Measurements from ENCODE around the gene TGFB1I1. TPM values are rescaled to one million over a fixed set of nuclear protein-coding genes. Genes with fewer than 3 reads are reported as not detected.
"Not testable (repeated sequence)": the region's sequence is repeated elsewhere in the genome, so short reads cannot be mapped to it uniquely, and the experiment has no call there.

TGFB1I1 gene
- total RNA-seq, 1 donor from 2014 or later: 2.6 TPM

DNA sequence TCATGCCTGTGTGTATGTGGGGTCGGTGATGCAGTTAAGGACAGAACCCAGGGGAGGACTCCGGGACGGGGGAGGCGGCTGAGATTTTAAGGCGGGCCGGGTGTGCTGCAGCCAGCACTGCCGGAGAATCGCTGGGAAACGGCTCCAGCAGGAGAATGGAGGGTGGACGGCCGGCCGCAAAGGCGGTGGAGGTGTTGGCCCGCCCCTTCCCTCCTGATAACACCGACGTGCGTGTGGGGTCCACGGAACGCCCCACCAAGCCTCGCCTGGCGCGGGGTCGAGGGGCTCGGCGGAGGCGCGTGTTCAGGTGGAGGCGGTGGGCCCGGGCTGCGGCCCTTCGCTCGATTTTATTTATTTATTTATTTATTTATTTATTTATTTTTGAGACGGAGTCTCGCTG lies 30.0 kb upstream of the TGFB1I1 start:
- intact Hi-C loops (cut with micrococcal nuclease): loop anchor here (2.0 to 5.0 kb wide), 3 partner anchors 17 to 370 kb away; partner anchors contain the start of genes ARMC5, ZNF646 and ZNF668
- Mint-ChIP-seq H3K4me1 (peaks cover 22% of the 10 kb centered on the region), H3K4me3 (peak overlapping the region; percentile 68), H3K27ac (no peak overlapping the region), H3K36me3 (ENCODE audit: low read depth) (no peaks in the 10 kb centered on the region), H3K9me3 (no peaks in the 10 kb centered on the region), H3K27me3 (peaks cover 2% of the 10 kb centered on the region)
- DNase-seq (no peak), ATAC-seq (ENCODE audit: low read depth) (no peak)
- TF ChIP-seq, protein P1, sequence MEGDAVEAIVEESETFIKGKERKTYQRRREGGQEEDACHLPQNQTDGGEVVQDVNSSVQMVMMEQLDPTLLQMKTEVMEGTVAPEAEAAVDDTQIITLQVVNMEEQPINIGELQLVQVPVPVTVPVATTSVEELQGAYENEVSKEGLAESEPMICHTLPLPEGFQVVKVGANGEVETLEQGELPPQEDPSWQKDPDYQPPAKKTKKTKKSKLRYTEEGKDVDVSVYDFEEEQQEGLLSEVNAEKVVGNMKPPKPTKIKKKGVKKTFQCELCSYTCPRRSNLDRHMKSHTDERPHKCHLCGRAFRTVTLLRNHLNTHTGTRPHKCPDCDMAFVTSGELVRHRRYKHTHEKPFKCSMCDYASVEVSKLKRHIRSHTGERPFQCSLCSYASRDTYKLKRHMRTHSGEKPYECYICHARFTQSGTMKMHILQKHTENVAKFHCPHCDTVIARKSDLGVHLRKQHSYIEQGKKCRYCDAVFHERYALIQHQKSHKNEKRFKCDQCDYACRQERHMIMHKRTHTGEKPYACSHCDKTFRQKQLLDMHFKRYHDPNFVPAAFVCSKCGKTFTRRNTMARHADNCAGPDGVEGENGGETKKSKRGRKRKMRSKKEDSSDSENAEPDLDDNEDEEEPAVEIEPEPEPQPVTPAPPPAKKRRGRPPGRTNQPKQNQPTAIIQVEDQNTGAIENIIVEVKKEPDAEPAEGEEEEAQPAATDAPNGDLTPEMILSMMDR (IDR thresholded peaks at IDR 0.05): no peak
- CTCF ChIA-PET: interaction anchor here (0.8 to 5.1 kb wide), 5 partner anchors 12 to 458 kb away, joined by 3 to 27 read pairs (median 3); partner anchors contain the start of genes HSD3B7, ZNF646 and ZNF668
- POLR2A ChIA-PET: interaction anchor here (1.3 kb wide), 3 partner anchors 16 to 259 kb away, joined by 3 to 6 read pairs (median 4); no protein-coding TSS in a partner anchor

DNA sequence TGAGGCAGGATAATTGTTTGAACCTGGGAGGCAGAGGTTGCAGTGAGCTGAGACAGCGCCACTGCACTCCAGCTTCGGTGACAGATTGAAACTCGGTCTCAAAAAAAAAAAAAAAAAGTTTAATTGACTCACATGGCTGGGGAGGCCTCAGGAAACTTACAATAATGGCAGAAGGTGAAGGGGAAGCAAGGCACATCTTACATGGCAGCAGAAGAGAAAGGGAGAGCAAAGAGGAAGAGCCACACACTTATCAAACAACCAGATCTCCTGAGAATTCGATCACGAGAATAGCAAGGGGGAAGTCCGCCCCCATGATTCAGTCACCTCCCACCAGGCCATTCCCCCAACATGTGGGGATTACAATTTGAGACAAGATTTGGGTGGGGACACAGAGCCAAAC lies 26.0 kb upstream of the TGFB1I1 start:
- H3K27me3 Mint-ChIP-seq; H3K36me3 Mint-ChIP-seq (ENCODE audit: low read depth); DNase-seq; H3K4me1 Mint-ChIP-seq; H3K4me3 Mint-ChIP-seq; CTCF ChIA-PET; ATAC-seq (ENCODE audit: low read depth); H3K27ac Mint-ChIP-seq; H3K9me3 Mint-ChIP-seq; intact Hi-C loops (cut with micrococcal nuclease): not testable (repeated sequence)
- POLR2A ChIA-PET: interaction anchor here (0.7 to 1.6 kb wide), 3 partner anchors 12 to 266 kb away, joined by 3 to 7 read pairs (median 5); partner anchors contain the start of gene FUS

DNA sequence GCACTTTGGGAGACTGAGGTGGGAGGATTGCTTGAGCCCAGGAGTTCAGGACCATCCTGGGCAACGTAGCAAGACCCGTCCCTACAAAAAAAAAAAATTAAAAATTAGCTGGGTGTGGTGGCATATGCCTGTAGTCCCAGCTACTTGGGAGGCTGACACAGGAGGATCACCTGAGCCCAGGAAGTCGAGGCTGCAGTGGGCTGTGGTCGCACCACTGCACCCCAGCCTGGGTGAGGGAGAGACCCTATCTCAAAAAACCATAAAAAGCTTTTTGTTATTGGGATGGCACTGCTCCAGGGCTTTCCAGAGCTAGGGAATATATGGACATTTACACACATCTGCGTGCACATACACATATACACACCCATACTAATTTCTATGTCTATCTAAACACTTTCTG lies 20.8 kb upstream of the TGFB1I1 start:
- TF ChIP-seq, protein P1 (IDR thresholded peaks at IDR 0.05): no peak
- ATAC-seq (ENCODE audit: low read depth): no peak
- ChIA-PET POLR2A (no interaction called here), CTCF (no interaction called here)
- H3K36me3 Mint-ChIP-seq (ENCODE audit: low read depth): peaks cover 4% of the 10 kb centered on the region
- peaks cover 23% of the 10 kb centered on the region for H3K4me1 Mint-ChIP-seq
- H3K9me3 Mint-ChIP-seq: no peaks in the 10 kb centered on the region
- DNase-seq: no peak
- no peaks in the 10 kb centered on the region for H3K27me3 Mint-ChIP-seq
- intact Hi-C loops (cut with micrococcal nuclease): no loop called here
- no peak overlapping the region for H3K27ac Mint-ChIP-seq
- H3K4me3 Mint-ChIP-seq: no peak overlapping the region

DNA sequence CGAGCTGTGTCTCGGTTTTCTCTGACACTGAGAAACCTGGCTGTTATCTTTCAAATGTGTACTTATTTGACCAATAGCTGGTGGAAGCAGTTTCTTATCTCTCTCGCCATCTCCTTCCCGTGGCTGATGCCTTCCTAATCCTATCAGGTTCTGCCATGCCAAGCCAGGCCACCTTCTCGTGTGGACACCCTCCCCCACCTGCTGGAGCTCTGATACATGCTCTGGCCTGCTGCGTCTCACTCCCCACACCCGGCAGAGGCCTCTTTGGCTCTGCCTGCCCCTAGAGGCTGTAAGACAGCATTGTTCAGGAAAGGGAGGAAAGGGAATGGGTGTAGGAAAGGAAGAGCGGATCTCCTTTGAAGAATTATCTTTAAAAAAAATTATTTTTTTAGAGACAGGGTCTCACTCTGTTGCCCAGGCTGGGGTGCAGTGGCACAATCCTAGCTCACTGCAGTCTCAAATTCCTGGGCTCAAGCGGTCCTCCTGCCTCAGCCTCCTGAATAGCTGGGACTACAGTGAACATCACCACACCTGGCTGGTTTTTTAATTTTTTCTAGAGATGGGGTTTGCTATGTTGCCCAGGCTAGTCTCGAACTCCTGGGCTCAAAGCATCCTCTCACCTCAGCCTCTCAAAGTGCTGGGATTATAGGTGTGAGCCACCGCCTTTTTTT lies 20.1 kb upstream of the TGFB1I1 start:
- H3K27ac Mint-ChIP-seq: no peak overlapping the region
- intact Hi-C loops (cut with micrococcal nuclease): no loop called here
- CTCF ChIA-PET: interaction anchor here (1.0 kb wide), 1 partner anchor 9 kb away, joined by 3 read pairs; no protein-coding TSS in a partner anchor

DNA sequence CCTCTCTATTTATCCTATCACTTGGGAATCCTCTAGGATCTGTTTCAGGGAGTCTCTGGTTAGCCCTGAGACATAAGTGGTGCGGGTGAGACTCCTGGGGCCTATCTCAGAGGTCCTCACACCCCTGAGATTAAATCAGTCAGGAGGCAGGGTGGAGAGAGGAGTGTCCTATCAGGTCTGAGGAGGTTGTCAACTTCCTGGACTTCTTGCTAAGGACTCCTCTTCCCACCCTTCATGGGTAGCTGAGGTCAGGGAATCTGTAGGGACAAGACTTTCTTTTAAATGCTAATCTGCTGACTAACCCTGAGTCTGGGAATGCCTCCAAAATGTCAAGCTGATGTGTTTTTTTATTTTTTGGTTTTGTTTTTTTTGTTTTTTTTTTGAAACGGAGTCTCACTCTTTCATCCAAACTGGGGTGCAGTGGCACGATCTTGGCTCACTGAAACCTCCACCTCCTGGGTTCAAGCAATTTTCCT lies 19.3 kb upstream of the TGFB1I1 start:
- Mint-ChIP-seq H3K27me3 (no peaks in the 10 kb centered on the region), H3K4me1 (peaks cover 37% of the 10 kb centered on the region), H3K4me3 (no peak overlapping the region), H3K27ac (no peak overlapping the region), H3K9me3 (no peaks in the 10 kb centered on the region), H3K36me3 (ENCODE audit: low read depth) (peaks cover 5% of the 10 kb centered on the region)
- TF ChIP-seq, protein P1 (IDR thresholded peaks at IDR 0.05): no peak
- ATAC-seq (ENCODE audit: low read depth): no peak
- DNase-seq: no peak
- CTCF ChIA-PET: interaction anchor here (1.0 kb wide), 1 partner anchor 8 kb away, joined by 3 read pairs; no protein-coding TSS in a partner anchor
- intact Hi-C loops (cut with micrococcal nuclease): no loop called here
- POLR2A ChIA-PET: interaction anchor here (0.7 kb wide), 1 partner anchor 252 kb away, joined by 4 read pairs; no protein-coding TSS in a partner anchor

More for the DNA sequence above, 20.1 kb upstream of the TGFB1I1 start:
- DNase-seq (no peak), ATAC-seq (ENCODE audit: low read depth) (no peak)
- peaks cover 5% of the 10 kb centered on the region for H3K36me3 Mint-ChIP-seq (ENCODE audit: low read depth)
- TF ChIP-seq, protein P1 (IDR thresholded peaks at IDR 0.05): no peak
- H3K4me1 Mint-ChIP-seq: peaks cover 28% of the 10 kb centered on the region
- H3K27me3 Mint-ChIP-seq: no peaks in the 10 kb centered on the region
- no peak overlapping the region for H3K4me3 Mint-ChIP-seq
- H3K9me3 Mint-ChIP-seq: no peaks in the 10 kb centered on the region
- POLR2A ChIA-PET: interaction anchor here (0.7 to 1.0 kb wide), 2 partner anchors 11 to 251 kb away, joined by 3 to 4 read pairs; no protein-coding TSS in a partner anchor

Measured in activated B cell treated with CpG ODN at 0.5 μM for 24 hours (primary cell).